Aorta (tissue), 5 donors: Measurements from ENCODE around the gene FGF4. TPM values are rescaled to one million over a fixed set of nuclear protein-coding genes. Genes with fewer than 3 reads are reported as not detected.

Experiments
- ATAC-seq: fragments of 200-7000 bp; cut with Tn5 transposase; one replicate; pipeline ENCODE4 v1.9.1; 2022; ENCODE audit warnings: moderate library complexity; ENCODE audit not compliant: low FRiP score
- DNase-seq, 2 donors: peaks; one replicate each; pipeline ENCODE4 v3.0.0-alpha.2; 2020
- H3K27ac ChIP-seq, 2 donors: one replicate each; pipeline ENCODE4 v1.5.1; 2013; ENCODE audit warnings: low read length in 2 of 2, mild to moderate bottlenecking in 2 of 2, moderate library complexity in 2 of 2, control low read depth in 1 of 2, inconsistent platforms in 1 of 2, low read depth in 1 of 2
- H3K27me3 ChIP-seq, 2 donors: one replicate each; pipeline ENCODE4 v1.6.1; 2013; ENCODE audit warnings: control low read depth in 1 of 2, low read length in 1 of 2, mild to moderate bottlenecking in 1 of 2, moderate library complexity in 1 of 2; ENCODE audit not compliant: insufficient read depth in 2 of 2, control insufficient read depth in 1 of 2
- H3K36me3 ChIP-seq, 2 donors: one replicate each; pipeline ENCODE4 v1.6.1; 2013; ENCODE audit warnings: control low read depth in 1 of 2, low read length in 1 of 2, mild to moderate bottlenecking in 1 of 2; ENCODE audit not compliant: insufficient read depth in 2 of 2, control insufficient read depth in 1 of 2
- H3K4me1 ChIP-seq, 2 donors: one replicate each; pipeline ENCODE4 v1.6.1; 2013; ENCODE audit warnings: low read length in 2 of 2, control low read depth in 1 of 2, mild to moderate bottlenecking in 1 of 2, moderate library complexity in 1 of 2; ENCODE audit not compliant: insufficient read depth in 2 of 2, control insufficient read depth in 1 of 2
- H3K4me3 ChIP-seq, 2 donors: one replicate each; pipeline ENCODE4 v1.5.1; 2013; ENCODE audit warnings: low read length in 2 of 2, control low read depth in 1 of 2, mild to moderate bottlenecking in 1 of 2
- H3K9me3 ChIP-seq: one replicate; pipeline ENCODE4 v1.6.1; 2013; ENCODE audit warnings: mild to moderate bottlenecking, low read length; ENCODE audit not compliant: control insufficient read depth
- WGBS, 2 donors: extraction: QIAGEN DNeasy Blood & Tissue Kit; methylation state at CpG; one replicate each; pipeline ENCODE4 v1.1.7; 2013; 5-methylcytosine and 5-hydroxymethylcytosine counted together
- intact Hi-C, 2 donors: fragments of 100-400 bp; cut with DNase I; formaldehyde crosslinking; loops; one replicate each; pipeline versions ENCODE4 v1.14.2 to v1.15.0; 2022
- polyA plus RNA-seq, 2 donors: library from polyadenylated mRNA; stranded (reverse); fragments of 200-250 nt; gene quantifications; one replicate each; pipeline ENCODE4 v1.2.3, GENCODE V29; 2013
- total RNA-seq, 2 donors: library from RNA; stranded (reverse); fragmentation: NEBNext Ultra II Directional; extraction: Animal tissue kit (Norgen Biotek cat#: 25700); gene quantifications; one replicate each; pipeline ENCODE4 v1.2.1, GENCODE V29; 2021
- donor health status: healthy with polysubstance abuse.
- donor health status: Bipolar disorder and iron deficiency.
- donor health status: DM: no; HTN: no; CAD: no.
- donor health status: DM: no; HTN: no; CAD: no.
- donor health status: DM: yes; HTN: yes; CAD: no.

FGF4 gene
- total and polyA plus RNA-seq, 4 donors = 0.13 TPM; not detected in 3

GRCh38 chr11:69800278-69800677, 25.1 kb upstream of the FGF4 start:
- 95 to 96% methylated on average over 5 of the region's 5 CpGs for WGBS, 2 donors
- DNase-seq (no peak), ATAC-seq (no peak)
- Histone ChIP-seq H3K4me3 (no peak overlapping the region), H3K4me1 (no peaks in the 10 kb centered on the region), H3K27me3 (peaks cover 0 to 1% of the 10 kb centered on the region in 2 donors), H3K9me3 (peaks cover 6% of the 10 kb centered on the region), H3K27ac (no peak overlapping the region), H3K36me3 (no peaks in the 10 kb centered on the region)
- intact Hi-C loops = no loop called here

GRCh38 chr11:69799582-69799981, 24.4 kb upstream of the FGF4 start:
- Histone ChIP-seq H3K27me3 (peaks cover 0 to 1% of the 10 kb centered on the region in 2 donors), H3K4me3 (no peak overlapping the region), H3K36me3 (no peaks in the 10 kb centered on the region), H3K9me3 (peaks cover 6% of the 10 kb centered on the region), H3K27ac (no peak overlapping the region), H3K4me1 (no peaks in the 10 kb centered on the region)
- 23 to 27% methylated on average over 3 of the region's 3 CpGs for WGBS, 2 donors
- DNase-seq (no peak), ATAC-seq (no peak)
- intact Hi-C loops = no loop called here

- WGBS, 2 donors = 94 to 95% methylated on average over 3 of the region's 3 CpGs
- peaks cover 6% of the 10 kb centered on the region for H3K9me3 ChIP-seq
- ATAC-seq (no peak), DNase-seq (no peak)
- no peaks in the 10 kb centered on the region for H3K4me1 ChIP-seq
- H3K27ac ChIP-seq = no peak overlapping the region
- intact Hi-C loops = no loop called here
- H3K4me3 ChIP-seq = no peak overlapping the region
- peaks cover 0 to 1% of the 10 kb centered on the region in 2 donors for H3K27me3 ChIP-seq
- H3K36me3 ChIP-seq = no peaks in the 10 kb centered on the region
Measured at GRCh38 chr11:69799097-69799496, 24.0 kb upstream of the FGF4 start.

GRCh38 chr11:69797737-69798528, 22.8 kb upstream of the FGF4 start:
- Histone ChIP-seq H3K27me3 (no peaks in the 10 kb centered on the region), H3K9me3 (peaks cover 4% of the 10 kb centered on the region), H3K4me3 (no peak overlapping the region), H3K4me1 (no peaks in the 10 kb centered on the region), H3K36me3 (no peaks in the 10 kb centered on the region), H3K27ac (no peak overlapping the region)
- ATAC-seq (no peak), DNase-seq (no peak)
- WGBS, 2 donors = 81 to 85% methylated on average over 14 of the region's 14 CpGs
- intact Hi-C loops = no loop called here

DNA sequence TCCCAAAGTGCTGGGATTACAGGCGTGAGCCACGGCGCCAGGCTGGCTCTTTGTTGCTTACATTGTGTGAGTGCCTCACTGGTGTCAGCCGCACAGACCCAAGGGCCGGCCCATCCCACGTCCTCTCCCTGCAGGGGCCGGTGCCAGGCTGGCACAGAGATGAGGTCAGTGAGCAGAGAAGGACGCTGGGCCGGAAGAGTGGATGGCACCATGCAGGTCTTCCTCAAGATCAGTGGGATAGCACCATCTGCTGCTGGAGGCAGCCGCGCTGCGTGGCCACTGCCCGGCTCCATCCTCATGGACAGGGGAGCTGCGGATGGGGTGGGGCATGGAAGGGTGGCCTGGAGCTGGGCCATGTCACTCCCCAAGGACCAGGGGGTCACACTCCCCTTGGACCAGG, 22.0 kb upstream of the FGF4 start:
- Histone ChIP-seq H3K27ac (no peak overlapping the region), H3K4me1 (no peaks in the 10 kb centered on the region), H3K27me3 (no peaks in the 10 kb centered on the region), H3K36me3 (no peaks in the 10 kb centered on the region), H3K4me3 (no peak overlapping the region), H3K9me3 (peaks cover 4% of the 10 kb centered on the region)
- DNase-seq (no peak), ATAC-seq (no peak)
- WGBS, 2 donors = 70 to 74% methylated on average over 14 of the region's 14 CpGs
- intact Hi-C loops = no loop called here

- no peaks in the 10 kb centered on the region for H3K4me1 ChIP-seq
- peaks cover 2% of the 10 kb centered on the region for H3K9me3 ChIP-seq
- DNase-seq = no peak
- WGBS, 2 donors = 88 to 89% methylated on average over 9 of the region's 9 CpGs
- H3K27me3 ChIP-seq = no peaks in the 10 kb centered on the region
- intact Hi-C loops = no loop called here
- no peaks in the 10 kb centered on the region for H3K36me3 ChIP-seq
- H3K4me3 ChIP-seq = no peak overlapping the region
- H3K27ac ChIP-seq = no peak overlapping the region
- ATAC-seq = no peak
Measured at GRCh38 chr11:69796063-69796462, 20.9 kb upstream of the FGF4 start.

- Histone ChIP-seq H3K4me1 (no peaks in the 10 kb centered on the region), H3K27me3 (no peaks in the 10 kb centered on the region), H3K36me3 (no peaks in the 10 kb centered on the region), H3K4me3 (no peak overlapping the region), H3K27ac (no peak overlapping the region), H3K9me3 (no peaks in the 10 kb centered on the region)
- DNase-seq (peak in 1 of 2 donors; percentile 63), ATAC-seq (peak; percentile 71)
- WGBS, 2 donors = 54 to 55% methylated on average over 25 of the region's 25 CpGs
- intact Hi-C loops = no loop called here
Measured at GRCh38 chr11:69791276-69792180, 16.4 kb upstream of the FGF4 start.

DNA sequence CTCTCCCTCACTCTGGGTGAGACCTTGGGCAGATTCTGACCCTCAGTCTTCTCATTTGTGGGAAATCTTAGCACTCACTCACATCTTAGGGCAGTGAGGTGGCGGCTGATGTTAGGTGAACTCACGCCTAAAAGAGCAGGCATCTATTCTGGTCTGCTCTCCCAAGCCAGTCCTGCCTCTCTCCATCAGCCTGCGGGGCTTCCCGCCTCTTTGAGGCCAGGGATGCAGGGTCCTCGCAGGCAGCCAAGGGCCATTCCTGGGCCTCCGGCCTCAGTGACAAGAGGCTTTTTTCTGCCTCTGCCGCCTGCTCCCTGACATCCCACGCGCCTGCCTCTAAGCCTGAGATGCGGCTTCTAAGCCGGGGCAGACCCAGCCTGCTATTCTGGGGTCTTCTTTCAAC, 13.8 kb upstream of the FGF4 start:
- intact Hi-C loops = no loop called here

More for the DNA sequence above, 13.8 kb upstream of the FGF4 start:
- Histone ChIP-seq H3K36me3 (no peaks in the 10 kb centered on the region), H3K27ac (no peak overlapping the region), H3K4me1 (no peaks in the 10 kb centered on the region), H3K4me3 (no peak overlapping the region), H3K27me3 (no peaks in the 10 kb centered on the region), H3K9me3 (no peaks in the 10 kb centered on the region)
- 94 to 96% methylated on average over 11 of the region's 11 CpGs for WGBS, 2 donors
- ATAC-seq (no peak), DNase-seq (no peak)
